Hepatocyte (in vitro differentiated cells): ENCODE results near the gene KHDRBS2.

Experiments
- EZH2 ChIP-seq: fragments of 200-600 bp; sonication (generic); IDR thresholded peaks from 2 replicates; pipeline ENCODE4 v1.6.1; 2016; ENCODE audit warnings: antibody characterized with exemption, mild to moderate bottlenecking, borderline replicate concordance
- EZH2phosphoT487 ChIP-seq: fragments of 200-600 bp; sonication (generic); IDR thresholded peaks from one replicate; pipeline ENCODE4 v1.6.1; 2018; ENCODE audit warnings: antibody characterized with exemption, mild to moderate bottlenecking, low read depth, moderate library complexity; ENCODE audit not compliant: unreplicated experiment, severe bottlenecking
- TF ChIP-seq, protein P1 (sequence below): fragments of 200-600 bp; sonication (generic); IDR thresholded peaks from 2 replicates; pipeline ENCODE4 v1.5.1; 2016; ENCODE audit warnings: antibody characterized with exemption, mild to moderate bottlenecking; ENCODE audit not compliant: poor library complexity

DNA sequence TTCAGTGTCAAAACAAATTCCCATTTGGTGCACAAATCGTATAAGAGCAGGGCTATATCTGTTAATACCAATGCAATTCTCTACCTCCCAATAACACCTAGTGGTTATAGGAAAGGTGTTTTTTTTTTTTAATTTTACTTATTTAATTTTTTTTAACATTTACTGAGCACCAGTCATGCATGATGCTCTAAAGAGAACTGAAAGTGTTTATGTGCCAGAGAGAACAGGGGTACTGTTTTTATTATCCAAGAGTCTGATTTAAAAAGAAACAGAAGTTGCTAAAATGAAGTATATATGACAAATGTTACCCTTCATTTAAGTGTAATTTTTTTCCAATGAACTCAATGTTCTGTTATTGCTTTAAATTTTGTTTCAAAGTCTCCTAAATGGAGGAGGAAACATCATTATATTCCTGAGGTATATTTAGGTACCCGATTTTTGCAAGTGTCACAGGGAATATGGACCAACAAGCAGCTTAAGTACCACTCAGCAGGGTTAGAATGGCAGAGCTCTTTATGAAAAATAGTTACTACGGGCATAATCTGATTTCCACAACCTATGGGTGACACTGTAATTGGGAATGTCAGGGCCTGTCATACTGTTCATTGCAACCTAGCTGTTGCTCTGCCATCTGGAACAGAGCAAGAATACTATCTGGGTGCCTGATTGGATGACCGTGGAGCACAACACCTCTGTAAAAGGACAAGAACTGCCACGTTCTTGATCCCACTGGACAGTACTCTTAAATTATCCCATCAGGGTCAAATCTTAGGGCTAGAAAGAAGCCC, 195.4 kb downstream of the KHDRBS2 start:
- TF ChIP-seq, protein P1, sequence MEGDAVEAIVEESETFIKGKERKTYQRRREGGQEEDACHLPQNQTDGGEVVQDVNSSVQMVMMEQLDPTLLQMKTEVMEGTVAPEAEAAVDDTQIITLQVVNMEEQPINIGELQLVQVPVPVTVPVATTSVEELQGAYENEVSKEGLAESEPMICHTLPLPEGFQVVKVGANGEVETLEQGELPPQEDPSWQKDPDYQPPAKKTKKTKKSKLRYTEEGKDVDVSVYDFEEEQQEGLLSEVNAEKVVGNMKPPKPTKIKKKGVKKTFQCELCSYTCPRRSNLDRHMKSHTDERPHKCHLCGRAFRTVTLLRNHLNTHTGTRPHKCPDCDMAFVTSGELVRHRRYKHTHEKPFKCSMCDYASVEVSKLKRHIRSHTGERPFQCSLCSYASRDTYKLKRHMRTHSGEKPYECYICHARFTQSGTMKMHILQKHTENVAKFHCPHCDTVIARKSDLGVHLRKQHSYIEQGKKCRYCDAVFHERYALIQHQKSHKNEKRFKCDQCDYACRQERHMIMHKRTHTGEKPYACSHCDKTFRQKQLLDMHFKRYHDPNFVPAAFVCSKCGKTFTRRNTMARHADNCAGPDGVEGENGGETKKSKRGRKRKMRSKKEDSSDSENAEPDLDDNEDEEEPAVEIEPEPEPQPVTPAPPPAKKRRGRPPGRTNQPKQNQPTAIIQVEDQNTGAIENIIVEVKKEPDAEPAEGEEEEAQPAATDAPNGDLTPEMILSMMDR, result no peak
- TF ChIP-seq EZH2, result no peak
- TF ChIP-seq EZH2phosphoT487, result no peak
